GM21423 (cell line): ENCODE results near the gene TMEM191C.
A peak's percentile ranks its signal among the peaks of the same experiment; 100 is the strongest.
"Not testable (repeated sequence)": the region's sequence is repeated elsewhere in the genome, so short reads cannot be mapped to it uniquely, and the experiment has no call there.

ENCODE experiments used
- ATAC-seq: cut with Tn5 transposase; IDR thresholded peaks from one replicate; pipeline ENCODE4 v1.9.1; 2021; ENCODE audit warnings: mild to moderate bottlenecking, moderate library complexity; ENCODE audit not compliant: unreplicated experiment

The TMEM191C gene

GRCh38 chr22:21467337-21468193 is at the start of gene TMEM191C:
TSS of gene TMEM191C (plus strand) at chr22:21467387. CDS start at chr22:21467460, 73 bp downstream.
- ATAC-seq, result not testable (repeated sequence)

GRCh38 chr22:21417853-21418252 is 49.3 kb upstream of the TMEM191C start:
- ATAC-seq, result peak; percentile 7

- not testable (repeated sequence) for ATAC-seq
Observed at GRCh38 chr22:21418974-21419638, 48.1 kb upstream of the TMEM191C start.

GRCh38 chr22:21420180-21420763 is 46.9 kb upstream of the TMEM191C start:
- not testable (repeated sequence) for ATAC-seq

GRCh38 chr22:21424084-21424709 is 43.0 kb upstream of the TMEM191C start:
- not testable (repeated sequence) for ATAC-seq

GRCh38 chr22:21434378-21435233 is 32.6 kb upstream of the TMEM191C start:
- ATAC-seq, result not testable (repeated sequence)

GRCh38 chr22:21435998-21436810 is 31.0 kb upstream of the TMEM191C start:
- ATAC-seq, result not testable (repeated sequence)

GRCh38 chr22:21438013-21438412 is 29.2 kb upstream of the TMEM191C start:
- ATAC-seq, result not testable (repeated sequence)

- ATAC-seq, result not testable (repeated sequence)
Observed at GRCh38 chr22:21440018-21440636, 27.1 kb upstream of the TMEM191C start.

- not testable (repeated sequence) for ATAC-seq
Observed at GRCh38 chr22:21440676-21441075, 26.5 kb upstream of the TMEM191C start.

GRCh38 chr22:21441170-21441569 is 26.0 kb upstream of the TMEM191C start:
- ATAC-seq, result not testable (repeated sequence)

GRCh38 chr22:21442123-21442522 is 25.1 kb upstream of the TMEM191C start:
- ATAC-seq, result not testable (repeated sequence)

- ATAC-seq, result not testable (repeated sequence)
Observed at GRCh38 chr22:21442646-21443045, 24.5 kb upstream of the TMEM191C start.

GRCh38 chr22:21443057-21443734 is 24.0 kb upstream of the TMEM191C start:
- ATAC-seq, result no peak

GRCh38 chr22:21443735-21444421 is 23.3 kb upstream of the TMEM191C start:
- ATAC-seq, result no peak

- no peak for ATAC-seq
Observed at GRCh38 chr22:21444701-21445436, 22.3 kb upstream of the TMEM191C start.
